ENCODE results near the gene HBP1.
A peak's percentile ranks its signal among the peaks of the same experiment; 100 is the strongest.
"Not testable (repeated sequence)": the region's sequence is repeated elsewhere in the genome, so short reads cannot be mapped to it uniquely, and the experiment has no call there.

Gene HBP1

DNA sequence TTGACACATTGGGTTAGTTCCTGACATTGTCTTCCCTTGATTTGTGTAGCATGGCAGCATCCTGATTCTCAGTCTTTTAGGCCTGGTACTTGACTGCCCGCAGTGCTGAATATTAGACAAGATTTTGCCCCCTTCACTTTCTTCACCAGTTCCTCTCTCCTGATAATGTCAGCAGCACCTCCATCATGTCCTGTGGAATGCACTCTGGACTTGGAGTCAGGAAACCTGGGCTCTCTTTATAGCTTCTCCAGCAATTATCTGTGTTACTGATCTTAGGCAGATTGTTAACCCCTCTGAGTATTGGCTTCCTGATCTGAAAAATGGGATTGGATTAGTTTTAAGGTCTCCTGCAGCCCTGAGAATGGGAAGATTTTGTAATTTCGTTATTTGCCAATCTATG lies 19.0 kb downstream of the HBP1 start:
- DNase-seq: no peak

- no peak for DNase-seq
These were observed 21.3 kb downstream of the HBP1 start for GRCh38 chr7:107190090-107190489.

GRCh38 chr7:107194052-107194451 lies 25.2 kb downstream of the HBP1 start:
- DNase-seq: no peak

- DNase-seq: no peak
These were observed 28.2 kb downstream of the HBP1 start for GRCh38 chr7:107196834-107197610.

DNA sequence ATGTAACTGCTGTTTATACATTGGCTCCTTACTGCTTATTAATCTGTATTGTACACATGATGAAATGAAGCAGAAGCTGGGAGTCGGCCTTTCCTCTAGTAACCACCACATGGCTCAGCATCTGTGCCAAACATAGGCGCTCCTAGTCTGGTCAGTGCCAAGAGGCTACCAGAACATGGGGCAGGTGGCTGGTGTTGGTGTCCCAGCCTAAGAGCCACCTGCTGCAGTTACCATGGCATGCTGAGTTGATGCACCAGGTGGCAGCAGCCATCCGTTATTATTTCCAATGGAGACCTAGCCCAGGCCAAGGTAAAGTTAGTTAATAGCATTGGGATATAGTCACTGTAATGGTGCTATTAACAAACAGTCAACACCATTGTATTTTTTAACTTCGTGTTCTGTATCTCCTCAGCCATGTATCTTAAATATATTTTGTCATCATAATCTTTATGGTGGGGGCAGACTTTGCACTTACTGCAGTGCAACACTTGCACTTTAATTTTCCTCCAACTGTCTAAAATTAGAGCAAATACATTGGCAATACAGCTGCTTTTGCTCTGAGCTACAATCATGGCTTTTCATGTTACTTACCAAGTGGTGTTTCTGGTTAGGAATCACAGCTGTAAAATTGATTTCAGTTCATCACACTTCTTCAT lies 33.1 kb downstream of the HBP1 start:
- DNase-seq: peak; percentile 21

DNA sequence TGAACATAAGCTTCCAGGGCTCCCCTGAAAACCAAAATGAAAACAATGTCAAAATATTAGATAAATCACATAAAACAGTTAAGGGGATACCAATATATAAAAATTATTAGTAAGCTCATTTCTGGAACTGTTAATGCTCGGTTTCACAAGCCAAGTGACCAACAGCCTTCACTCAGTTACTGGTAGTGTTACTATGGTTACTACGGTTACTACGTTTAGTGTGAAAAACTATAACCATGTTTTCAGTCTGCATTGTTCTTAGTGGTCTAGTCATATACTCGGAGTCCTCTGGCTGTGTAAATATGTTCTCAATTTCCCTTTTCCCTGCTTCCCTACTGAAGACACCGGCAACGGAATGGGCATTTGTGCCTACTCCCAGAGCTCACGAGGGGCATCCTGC lies 34.8 kb downstream of the HBP1 start:
- DNase-seq: no peak

GRCh38 chr7:107206136-107206535 lies 37.3 kb downstream of the HBP1 start:
- DNase-seq: no peak

DNA sequence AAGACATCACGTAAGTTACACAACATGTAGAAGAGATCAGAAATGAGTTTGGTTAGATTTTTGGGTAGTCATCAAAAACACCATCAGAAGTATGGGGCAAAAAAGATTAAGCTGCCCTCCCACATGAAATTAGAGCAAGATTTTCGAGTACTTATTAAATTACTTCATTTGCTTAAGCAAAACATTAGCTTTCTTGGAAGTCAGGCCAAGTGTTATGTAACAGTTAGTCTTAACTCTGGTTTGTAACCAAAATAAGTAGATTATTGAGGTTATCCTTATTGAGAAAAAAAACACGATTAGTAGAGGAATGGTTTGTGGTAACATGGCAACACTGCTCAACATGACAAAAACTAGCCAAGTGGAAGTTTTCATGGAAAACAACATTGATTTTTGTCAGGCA lies 37.9 kb downstream of the HBP1 start:
- no peak for DNase-seq

- DNase-seq: no peak
These were observed 38.7 kb downstream of the HBP1 start for GRCh38 chr7:107207459-107207858.

DNA sequence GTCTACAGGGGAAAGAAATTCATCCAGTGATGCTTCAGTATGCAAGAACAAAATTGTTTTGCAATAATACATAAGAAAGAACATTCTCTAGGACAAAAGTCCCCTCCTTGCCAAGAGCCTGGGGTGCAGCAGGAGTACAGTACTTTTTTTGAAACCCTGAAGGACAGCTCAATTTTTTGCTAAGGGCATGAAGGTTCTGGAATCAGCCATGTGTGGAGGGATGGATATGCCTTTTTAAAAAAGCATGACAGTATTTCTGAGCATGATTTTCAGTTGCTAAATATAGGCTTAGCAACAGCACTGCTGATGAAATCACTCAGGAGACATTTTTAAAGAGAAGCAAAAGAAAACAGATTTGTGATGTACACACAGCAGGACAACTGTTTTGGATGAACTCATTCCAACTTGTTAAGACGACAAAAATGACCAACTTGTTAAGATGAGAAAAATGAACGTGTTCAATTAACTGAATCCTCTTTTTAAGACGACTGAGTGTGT lies 39.3 kb downstream of the HBP1 start:
- DNase-seq: no peak

- no peak for DNase-seq
These were observed 39.8 kb downstream of the HBP1 start for GRCh38 chr7:107208563-107208962.

DNA sequence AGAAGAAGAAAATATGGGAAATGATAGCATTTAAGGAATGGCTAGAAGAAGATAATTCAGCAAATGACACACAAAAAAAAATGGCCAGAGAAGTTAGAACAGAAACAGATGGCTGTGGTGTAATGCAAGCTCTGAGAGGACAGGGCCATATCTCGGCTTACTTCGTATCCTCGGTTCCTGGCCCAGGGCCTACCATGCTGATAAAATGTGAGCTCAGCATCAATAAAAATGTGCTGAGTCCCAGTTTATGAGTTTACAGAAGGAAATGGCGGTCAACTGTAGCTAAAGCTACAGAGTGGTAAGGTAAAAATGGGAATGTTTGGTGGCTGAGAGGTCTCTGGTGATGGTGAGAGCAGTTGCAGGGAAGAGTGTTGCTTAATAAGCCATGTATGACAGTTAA lies 40.8 kb downstream of the HBP1 start:
- DNase-seq: no peak

GRCh38 chr7:107210400-107210799 lies 41.6 kb downstream of the HBP1 start:
- no peak for DNase-seq

DNA sequence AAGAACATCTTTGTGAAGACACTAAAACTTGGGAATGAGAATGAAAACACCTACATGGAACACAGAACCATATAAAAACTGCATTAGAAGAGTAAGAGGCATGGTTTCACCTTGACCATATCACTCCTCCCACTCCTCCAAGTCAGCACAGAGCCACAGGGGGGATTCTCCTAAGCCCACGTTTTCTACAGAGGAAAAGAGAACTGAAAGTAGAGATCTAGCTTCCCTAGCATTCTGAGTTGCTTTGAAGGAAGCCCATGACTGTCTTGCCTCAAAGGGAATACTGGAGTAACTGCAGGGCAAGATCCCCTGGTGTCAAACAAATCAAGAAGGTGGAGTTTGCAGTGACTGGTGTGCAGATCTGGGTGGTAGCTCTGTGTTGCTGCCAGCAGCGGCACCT lies 43.9 kb downstream of the HBP1 start:
- DNase-seq: no peak

- DNase-seq: no peak
These were observed 44.5 kb downstream of the HBP1 start for GRCh38 chr7:107213193-107213788.

DNA sequence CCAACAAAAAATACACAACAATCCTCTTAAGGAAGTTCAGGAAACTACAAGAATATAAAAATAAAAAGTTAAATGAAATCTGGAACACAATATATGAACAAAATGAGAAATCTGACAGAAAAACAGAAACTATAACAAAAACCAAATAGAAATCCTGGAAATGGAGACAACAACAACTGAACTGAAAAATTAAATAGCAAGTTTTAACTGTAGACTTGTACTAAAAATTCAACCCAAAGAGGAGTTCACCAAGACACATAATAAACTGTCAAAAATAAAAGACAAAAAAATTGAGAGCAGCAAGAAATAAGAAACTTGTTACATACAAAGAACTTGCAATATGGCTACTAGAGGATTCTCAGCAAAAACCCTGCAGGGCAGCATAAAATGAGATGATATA lies 45.1 kb downstream of the HBP1 start:
- no peak for DNase-seq

DNA sequence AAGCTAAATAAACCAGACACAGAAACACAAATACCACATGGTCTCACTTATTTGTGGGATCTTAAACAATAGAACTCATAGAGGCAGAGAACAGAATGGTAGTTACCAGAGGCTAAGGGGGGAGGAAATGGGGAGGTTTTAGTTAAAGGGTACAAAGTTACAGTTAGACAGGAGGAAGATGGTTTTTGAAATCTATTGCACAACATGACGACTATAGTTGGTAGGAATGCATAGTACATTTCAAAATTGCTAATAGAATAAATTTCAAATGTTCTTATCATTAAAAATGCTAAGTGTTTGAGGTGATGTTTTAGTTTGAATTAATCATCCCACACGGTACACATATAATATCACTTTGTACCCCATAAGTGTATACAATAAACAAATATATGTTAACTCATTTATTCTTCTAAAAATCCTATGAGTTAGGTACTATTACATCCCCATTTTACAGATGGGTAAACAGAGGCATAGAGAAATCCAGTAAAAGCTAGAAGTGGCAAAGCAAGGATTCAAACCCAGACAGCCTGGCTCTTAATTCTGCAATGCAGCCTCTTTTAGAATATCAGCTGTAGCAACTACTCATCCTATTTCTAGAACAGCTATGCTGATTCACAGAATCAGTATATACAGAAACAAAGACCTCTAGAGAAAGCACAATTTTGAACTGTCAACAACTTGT lies 50.9 kb downstream of the HBP1 start:
- no peak for DNase-seq

- DNase-seq: no peak
These were observed 51.6 kb downstream of the HBP1 start for GRCh38 chr7:107220356-107220755.

GRCh38 chr7:107220806-107221205 lies 52.0 kb downstream of the HBP1 start:
- DNase-seq: not testable (repeated sequence)

DNA sequence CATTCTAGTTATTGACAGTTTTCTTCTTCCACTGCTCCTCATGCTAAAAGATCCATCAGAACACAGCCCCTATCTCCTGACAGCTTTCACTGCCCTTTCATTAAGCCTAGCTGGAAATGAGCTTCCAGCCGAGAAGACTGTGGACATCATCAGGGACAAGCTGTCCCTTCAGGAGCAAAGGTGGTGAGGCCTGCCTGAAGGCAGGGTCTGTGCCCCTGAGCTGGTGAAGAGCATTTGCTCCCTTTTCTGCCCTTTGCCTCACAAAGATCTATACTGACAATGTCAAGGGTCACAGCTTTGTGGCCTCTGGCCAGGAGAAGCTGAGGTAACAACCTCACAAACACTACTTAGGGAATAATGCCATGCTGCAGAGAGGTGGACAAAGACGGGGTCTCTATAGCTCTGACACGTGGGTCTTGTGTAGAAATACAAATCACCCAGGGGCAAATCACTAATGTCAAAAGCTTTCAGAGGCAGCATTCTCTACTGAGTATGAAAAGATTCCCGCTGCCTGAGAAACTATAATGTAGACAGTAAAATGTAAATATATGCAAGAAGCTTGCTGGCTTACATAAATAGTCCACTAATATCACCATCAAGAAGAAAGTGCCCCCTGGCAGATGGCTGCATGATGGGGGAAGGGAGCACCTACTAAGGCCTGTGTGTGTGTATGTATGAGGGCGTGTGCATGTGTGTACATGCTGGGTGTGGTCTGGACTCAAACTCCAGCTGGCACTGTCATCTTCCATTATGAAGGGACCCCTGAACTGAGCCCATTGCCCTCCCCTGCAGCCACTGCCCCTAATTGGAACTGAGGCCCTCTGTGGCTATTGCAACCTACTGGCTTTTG lies 55.8 kb downstream of the HBP1 start:
- DNase-seq: no peak

- no peak for DNase-seq
These were observed 59.5 kb downstream of the HBP1 start for GRCh38 chr7:107228291-107228690.

- no peak for DNase-seq
These were observed 61.5 kb downstream of the HBP1 start for GRCh38 chr7:107230334-107230733.

Measured in 8988T (cell line).